Measurements from ENCODE around the gene CCDC9. TPM values are rescaled to one million over a fixed set of nuclear protein-coding genes. Genes with fewer than 3 reads are reported as not detected.

The CCDC9 gene
- total RNA-seq, result 35.4 and 36.9 TPM in 2 replicates

- intact Hi-C loops (cut with micrococcal nuclease), result loop anchor here (1.0 to 10.0 kb wide), 5 partner anchors 30 to 1379 kb away; partner anchors contain the start of genes AP2S1, DBP, TMEM160 and ZC3H4
Measured at GRCh38 chr19:47255879-47256692, at the start of gene CCDC9. Gene CCDC9, plus strand, starts transcription at chr19:47256525. Its CDS starts 1,876 bp downstream, at chr19:47258401.

GRCh38 chr19:47209319-47210179 is 46.8 kb upstream of the CCDC9 start:
- intact Hi-C loops (cut with micrococcal nuclease), result loop anchor here (1.0 to 2.0 kb wide), 5 partner anchors 17 to 60 kb away; no protein-coding TSS in a partner anchor

GRCh38 chr19:47210180-47210490 is 46.2 kb upstream of the CCDC9 start:
- intact Hi-C loops (cut with micrococcal nuclease), result loop anchor here (1.0 to 2.0 kb wide), 5 partner anchors 16 to 61 kb away; no protein-coding TSS in a partner anchor

- intact Hi-C loops (cut with micrococcal nuclease), result loop anchor here (1.0 to 2.0 kb wide), 5 partner anchors 15 to 62 kb away; no protein-coding TSS in a partner anchor
Measured at GRCh38 chr19:47210689-47211316, 45.5 kb upstream of the CCDC9 start.

DNA sequence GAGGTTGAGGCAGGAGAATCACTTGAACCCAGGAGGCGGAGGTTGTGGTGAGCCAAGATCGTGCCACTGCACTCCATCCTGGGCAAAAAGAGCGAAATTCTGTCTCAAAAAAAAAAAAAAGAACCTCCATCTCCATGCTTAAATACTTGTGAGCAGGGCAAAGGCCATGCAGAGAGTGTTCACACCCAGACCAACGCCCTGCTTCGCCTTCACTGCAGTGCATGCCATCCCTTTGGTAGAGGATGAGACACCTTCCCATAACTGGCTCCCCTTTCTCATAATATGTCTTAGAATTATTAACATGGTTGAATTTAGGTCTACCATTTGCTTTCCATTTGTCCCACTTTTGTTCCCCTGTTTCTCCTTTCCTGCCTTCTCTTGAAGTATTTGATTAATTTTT is 40.7 kb upstream of the CCDC9 start:
- intact Hi-C loops (cut with micrococcal nuclease), result no loop called here

DNA sequence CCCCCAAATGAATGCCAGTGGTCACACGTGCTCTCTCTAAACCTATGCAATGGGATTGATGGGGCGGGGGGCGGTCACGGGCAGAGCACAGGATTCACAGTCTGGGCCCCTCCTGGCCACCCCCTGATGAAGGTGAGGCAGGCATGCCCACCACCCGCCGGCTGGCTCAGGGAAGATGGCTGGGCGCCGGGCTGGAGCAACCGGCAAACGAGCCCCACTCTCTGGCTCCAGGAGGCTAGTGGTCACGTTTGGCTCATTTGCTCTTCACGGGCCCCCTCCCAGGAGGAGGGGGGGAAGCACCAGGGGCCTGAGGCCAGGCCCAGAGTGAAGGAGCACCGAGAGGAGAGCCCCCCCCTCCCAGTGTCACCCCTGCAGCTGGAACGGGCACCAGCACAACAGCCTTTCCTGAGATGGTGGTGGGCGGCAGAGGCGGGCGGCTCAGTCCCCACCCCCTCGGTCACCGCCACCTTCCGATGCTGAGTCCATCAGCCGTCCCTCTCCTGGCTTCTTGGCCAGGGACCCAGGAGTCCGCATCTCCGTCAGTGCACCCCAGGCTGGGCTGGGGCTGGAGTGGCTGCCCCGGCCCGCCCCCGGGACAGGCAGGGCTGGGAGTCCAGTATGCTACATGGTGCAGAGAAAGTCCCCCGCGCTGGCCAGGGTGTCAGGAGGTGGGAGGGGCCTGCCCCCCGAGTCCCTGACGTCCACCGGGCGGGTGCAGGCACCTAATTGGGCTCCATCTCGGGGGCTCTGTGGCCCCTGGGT is 35.1 kb upstream of the CCDC9 start:
- intact Hi-C loops (cut with micrococcal nuclease), result no loop called here

DNA sequence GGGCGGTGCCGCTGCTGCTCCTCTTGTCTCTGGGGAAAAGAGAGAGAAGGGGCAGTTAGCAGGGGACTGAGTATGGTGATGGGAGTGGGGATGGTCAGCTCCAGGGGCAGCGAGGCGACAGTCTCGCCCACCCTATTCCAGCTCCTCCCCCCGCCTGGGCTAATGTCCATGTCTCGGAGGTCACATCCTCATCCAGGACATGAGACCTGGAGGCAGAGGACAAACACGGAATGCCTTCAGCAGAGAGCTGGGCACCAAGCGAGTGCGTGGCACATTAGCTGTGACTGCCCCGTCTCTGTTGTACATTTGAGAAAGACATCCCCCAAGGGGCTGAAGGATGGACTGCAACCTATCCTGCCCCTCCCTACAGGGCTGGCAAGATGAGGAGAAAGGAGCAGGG is 34.4 kb upstream of the CCDC9 start:
- intact Hi-C loops (cut with micrococcal nuclease), result no loop called here

- intact Hi-C loops (cut with micrococcal nuclease), result loop anchor here (1.0 to 5.0 kb wide), 9 partner anchors 16 to 439 kb away; partner anchors contain the start of genes CCDC9, INAFM1, SLC1A5 and TMEM160
Measured at GRCh38 chr19:47225746-47226425, 30.4 kb upstream of the CCDC9 start.

DNA sequence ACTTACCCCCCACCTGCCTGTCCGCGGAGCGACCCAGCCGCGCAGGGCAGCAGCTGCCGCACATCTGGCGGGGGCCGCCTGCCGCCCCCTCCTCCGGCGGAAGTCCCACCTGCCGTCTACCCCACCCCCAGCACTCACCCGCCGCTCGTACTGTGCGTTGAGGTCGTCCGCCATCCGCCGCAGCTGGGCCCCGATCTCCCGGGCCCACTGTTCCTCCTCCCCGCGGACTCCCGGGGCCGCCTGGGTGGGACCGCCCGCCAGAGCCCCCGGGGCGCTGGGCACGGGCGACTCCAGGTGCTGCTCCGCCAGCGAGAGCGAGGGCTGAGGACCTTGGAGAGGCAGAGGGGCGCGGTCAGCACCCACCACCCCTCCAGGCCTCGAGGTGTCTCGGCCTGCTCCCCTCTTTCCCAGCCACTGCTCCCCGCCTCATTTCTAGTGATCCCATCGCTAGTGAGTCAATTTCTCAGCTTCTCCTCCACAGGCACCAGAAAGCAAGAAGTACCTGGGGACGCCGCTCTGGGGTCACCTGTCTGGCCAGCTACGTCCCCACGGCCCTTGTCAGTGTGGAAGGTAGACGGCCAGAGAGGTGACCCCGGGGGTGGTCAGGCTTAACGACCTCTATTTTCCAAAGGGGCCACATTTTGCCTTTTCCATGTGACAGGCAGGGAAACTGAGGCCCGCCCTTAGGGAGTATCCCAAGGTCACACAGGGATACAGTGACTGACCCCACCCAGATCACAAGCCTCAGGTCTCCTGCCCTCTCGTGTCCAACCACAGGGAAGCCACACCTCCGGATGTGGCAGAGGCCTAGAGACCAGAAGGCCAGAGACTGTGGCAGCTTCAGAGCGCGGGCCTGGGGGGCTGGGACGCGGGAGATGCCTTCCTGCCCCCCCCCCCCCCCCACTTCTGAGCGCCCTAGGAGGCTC is 29.6 kb upstream of the CCDC9 start:
- intact Hi-C loops (cut with micrococcal nuclease), result loop anchor here (1.0 to 5.0 kb wide), 9 partner anchors 16 to 439 kb away; partner anchors contain the start of genes CCDC9, INAFM1, SLC1A5 and TMEM160

DNA sequence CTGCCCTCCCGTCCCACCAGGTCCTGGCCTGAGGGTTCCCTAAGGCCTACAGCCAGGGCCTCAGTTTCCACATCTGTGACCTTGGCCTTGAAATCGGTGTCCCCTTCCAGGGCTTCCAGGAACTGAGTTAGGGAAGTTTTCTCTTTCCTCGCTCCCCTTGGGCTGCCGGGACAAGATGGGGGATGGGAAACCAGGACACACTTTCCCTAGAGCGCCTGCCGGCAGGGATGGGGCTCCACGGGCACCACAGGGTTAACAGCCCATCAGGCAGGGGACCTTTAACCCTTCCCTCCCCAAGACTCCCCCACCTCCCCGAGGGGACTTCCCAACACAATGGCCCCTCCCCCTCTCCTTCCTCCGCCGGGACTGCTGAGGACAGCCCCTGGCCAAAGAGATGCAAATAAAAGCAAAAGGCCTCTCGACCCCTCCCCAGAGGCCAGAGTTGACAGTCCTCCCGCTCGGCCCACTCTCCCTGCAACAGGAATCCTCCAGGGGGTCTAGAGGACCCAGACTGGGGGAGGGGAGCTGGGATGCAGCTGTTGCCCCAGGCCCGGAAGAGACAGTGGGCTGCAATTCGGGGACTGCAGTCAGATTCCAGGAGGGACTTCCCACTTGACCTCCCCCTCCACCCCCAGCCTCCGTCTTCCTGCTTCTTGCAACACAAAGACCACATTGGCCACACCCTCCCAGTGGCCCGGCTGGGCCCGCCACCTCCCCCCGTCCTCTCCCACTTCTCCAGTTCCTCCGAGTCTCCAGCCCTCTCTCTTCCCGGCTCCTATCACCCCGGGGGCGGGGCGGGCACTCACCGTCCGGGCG is 28.8 kb upstream of the CCDC9 start:
- intact Hi-C loops (cut with micrococcal nuclease), result loop anchor here (5.0 kb wide), 3 partner anchors 70 to 440 kb away; partner anchors contain the start of genes SLC1A5 and TMEM160

DNA sequence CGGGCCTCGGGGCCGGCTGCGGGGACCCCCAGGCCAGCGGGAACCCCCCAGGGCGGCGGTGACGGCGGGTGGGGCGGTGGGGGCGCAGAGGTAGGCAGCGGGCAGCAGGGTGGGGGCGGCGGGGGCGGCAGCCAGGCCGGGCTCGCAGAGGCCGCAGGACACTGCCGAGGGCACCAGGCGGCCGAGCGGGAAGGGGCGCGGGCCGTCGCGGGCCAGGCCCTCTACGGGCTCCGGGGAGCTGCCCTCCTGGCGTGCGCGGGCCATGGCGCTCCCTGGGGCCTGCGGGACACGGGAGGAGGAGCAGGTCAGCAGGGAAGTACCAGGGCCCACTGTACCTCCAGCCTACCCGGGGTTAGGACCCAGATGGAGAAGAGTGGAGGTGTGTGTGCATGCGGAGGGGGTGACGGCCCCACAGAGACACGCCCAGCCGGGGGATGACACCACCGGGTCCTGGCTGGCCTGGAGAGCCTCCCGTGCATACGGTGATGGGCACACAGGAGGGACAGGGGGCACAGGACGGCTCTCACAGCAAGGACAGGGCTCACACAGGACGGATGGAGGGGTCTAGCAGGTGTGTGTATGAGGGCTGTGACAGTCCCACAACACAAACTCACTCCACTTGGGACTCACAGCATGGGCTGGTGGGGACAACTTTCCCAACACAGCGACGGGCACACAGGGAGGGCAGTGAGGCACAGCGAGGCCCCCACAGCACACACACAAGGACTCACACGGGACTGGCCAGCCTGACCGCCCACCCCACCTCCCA is 28.0 kb upstream of the CCDC9 start:
- intact Hi-C loops (cut with micrococcal nuclease), result loop anchor here (5.0 kb wide), 3 partner anchors 71 to 441 kb away; partner anchors contain the start of genes SLC1A5 and TMEM160

- intact Hi-C loops (cut with micrococcal nuclease), result loop anchor here (5.0 kb wide), 3 partner anchors 72 to 442 kb away; partner anchors contain the start of genes SLC1A5 and TMEM160
Measured at GRCh38 chr19:47228937-47229675, 27.2 kb upstream of the CCDC9 start.

GRCh38 chr19:47229676-47230053 is 26.7 kb upstream of the CCDC9 start:
- intact Hi-C loops (cut with micrococcal nuclease), result loop anchor here (1.0 to 5.0 kb wide), 5 partner anchors 15 to 442 kb away; partner anchors contain the start of genes INAFM1, SLC1A5 and TMEM160

- intact Hi-C loops (cut with micrococcal nuclease), result loop anchor here (1.0 kb wide), 2 partner anchors 14 to 44 kb away; partner anchors contain the start of gene INAFM1
Measured at GRCh38 chr19:47230054-47230920, 26.0 kb upstream of the CCDC9 start.

- intact Hi-C loops (cut with micrococcal nuclease), result loop anchor here (1.0 kb wide), 3 partner anchors 10 to 43 kb away; partner anchors contain the start of gene INAFM1
Measured at GRCh38 chr19:47230921-47231214, 25.5 kb upstream of the CCDC9 start, which contains the start of gene BBC3. Gene BBC3, minus strand, starts transcription at chr19:47231199. Its CDS starts 2,768 bp downstream, at chr19:47228431.
